GM06990 (cell line): ENCODE results near the gene GRIN2D.
A peak's percentile ranks its signal among the peaks of the same experiment; 100 is the strongest.

Experiments
- DNase-seq: peaks from one replicate; pipeline ENCODE4 v3.0.0-alpha.2; 2011; ENCODE audit not compliant: insufficient read length; ENCODE audit errors: extremely low read depth
- H3K27me3 ChIP-seq: replicated peaks from 2 replicates; pipeline ENCODE4 v1.6.0; 2011; ENCODE audit warnings: low read length; ENCODE audit not compliant: control insufficient read depth, insufficient read depth
- H3K36me3 ChIP-seq: 2 replicates; pipeline ENCODE4 v1.5.1; 2011; ENCODE audit warnings: low read length; ENCODE audit not compliant: control insufficient read depth, insufficient read depth
- H3K4me3 ChIP-seq: replicated peaks from 2 replicates; pipeline ENCODE4 v1.5.1; 2011; ENCODE audit warnings: low read depth, mild to moderate bottlenecking, control low read depth, low read length
- TF ChIP-seq, protein P1 (sequence below): IDR thresholded peaks from 2 replicates; pipeline ENCODE4 v1.5.1; 2011; ENCODE audit warnings: low read length, control low read depth, mild to moderate bottlenecking, inconsistent platforms; ENCODE audit not compliant: insufficient read depth, poor library complexity, severe bottlenecking

The GRIN2D gene

DNA sequence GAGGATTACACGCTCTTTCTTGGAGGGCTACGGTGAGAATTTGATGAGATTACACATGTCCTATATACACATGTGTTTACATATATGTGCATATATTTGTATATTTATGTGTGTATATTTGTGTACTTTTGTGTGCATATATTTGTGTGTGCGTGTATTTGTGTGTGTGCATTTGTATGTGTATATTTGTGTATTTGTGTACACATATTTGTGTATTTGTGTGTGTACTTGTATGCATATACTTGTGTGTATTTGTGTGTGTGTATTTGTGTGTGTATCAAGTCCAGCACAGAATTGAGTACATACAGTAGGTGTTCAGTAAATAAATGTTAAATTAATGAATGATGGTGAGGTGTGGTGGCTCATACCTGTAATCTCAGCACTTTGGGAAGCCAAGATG lies 31.6 kb upstream of the GRIN2D start:
- DNase-seq: no peak
- Histone ChIP-seq H3K36me3 (no peaks in the 10 kb centered on the region), H3K4me3 (no peak overlapping the region), H3K27me3 (no peaks in the 10 kb centered on the region)
- TF ChIP-seq, protein P1, sequence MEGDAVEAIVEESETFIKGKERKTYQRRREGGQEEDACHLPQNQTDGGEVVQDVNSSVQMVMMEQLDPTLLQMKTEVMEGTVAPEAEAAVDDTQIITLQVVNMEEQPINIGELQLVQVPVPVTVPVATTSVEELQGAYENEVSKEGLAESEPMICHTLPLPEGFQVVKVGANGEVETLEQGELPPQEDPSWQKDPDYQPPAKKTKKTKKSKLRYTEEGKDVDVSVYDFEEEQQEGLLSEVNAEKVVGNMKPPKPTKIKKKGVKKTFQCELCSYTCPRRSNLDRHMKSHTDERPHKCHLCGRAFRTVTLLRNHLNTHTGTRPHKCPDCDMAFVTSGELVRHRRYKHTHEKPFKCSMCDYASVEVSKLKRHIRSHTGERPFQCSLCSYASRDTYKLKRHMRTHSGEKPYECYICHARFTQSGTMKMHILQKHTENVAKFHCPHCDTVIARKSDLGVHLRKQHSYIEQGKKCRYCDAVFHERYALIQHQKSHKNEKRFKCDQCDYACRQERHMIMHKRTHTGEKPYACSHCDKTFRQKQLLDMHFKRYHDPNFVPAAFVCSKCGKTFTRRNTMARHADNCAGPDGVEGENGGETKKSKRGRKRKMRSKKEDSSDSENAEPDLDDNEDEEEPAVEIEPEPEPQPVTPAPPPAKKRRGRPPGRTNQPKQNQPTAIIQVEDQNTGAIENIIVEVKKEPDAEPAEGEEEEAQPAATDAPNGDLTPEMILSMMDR: no peak

DNA sequence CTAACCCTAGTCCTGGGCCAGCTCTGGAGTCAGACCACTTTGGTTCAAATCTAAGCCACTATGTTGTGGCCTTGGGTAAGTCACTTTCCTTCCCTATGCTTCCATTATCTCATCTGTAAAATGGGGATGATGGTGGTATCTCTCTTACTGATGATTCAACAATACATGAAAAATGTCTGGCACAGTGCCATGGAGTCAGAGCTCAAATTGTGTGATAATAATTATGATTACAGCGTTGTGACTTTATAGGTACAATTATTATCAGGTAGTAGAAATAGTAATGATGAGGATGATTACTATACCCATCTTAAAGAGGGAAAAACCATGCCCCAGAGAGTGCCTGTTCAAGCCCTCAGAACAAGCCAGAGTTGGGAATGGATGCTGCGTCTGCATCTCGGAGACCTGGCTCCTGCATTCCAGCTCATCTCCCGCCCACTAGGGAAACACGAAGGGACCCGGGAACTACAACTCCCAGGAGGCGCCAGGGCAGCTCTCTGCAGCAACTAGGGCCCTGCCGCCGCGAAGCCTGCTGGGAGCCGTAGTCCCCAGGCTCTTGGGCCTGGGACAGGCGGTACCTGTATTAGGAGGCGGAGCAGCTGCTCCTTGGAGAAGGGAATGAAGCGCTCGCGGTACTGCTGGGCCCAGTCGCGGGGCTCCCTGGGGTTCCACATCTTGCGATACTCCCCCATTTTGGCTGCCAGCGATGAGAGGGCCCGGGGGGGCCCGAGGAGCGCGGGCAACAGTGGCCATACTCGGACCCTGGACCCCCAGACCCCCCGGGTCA lies 30.6 kb upstream of the GRIN2D start:
- peak; percentile 88 for DNase-seq
- no peaks in the 10 kb centered on the region for H3K27me3 ChIP-seq
- TF ChIP-seq, protein P1: no peak
- H3K4me3 ChIP-seq: peak overlapping the region; percentile 70
- no peaks in the 10 kb centered on the region for H3K36me3 ChIP-seq

DNA sequence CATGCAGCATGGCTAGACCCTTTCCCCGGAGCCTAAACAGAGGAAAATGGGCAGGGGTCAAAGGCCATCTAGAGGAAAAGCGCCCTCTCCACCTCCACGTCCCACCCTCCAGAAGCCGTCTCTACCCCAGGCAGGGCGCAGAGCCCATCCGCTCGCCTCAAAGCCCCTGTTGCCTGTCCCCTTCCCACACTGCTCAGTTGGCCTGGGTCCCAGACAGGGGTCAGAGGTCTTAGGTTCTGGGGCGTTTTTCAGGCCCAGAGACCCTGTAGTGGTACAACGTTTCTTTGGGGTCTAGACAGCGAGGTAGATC lies 30.0 kb upstream of the GRIN2D start:
- no peak for DNase-seq
- TF ChIP-seq, protein P1: no peak

DNA sequence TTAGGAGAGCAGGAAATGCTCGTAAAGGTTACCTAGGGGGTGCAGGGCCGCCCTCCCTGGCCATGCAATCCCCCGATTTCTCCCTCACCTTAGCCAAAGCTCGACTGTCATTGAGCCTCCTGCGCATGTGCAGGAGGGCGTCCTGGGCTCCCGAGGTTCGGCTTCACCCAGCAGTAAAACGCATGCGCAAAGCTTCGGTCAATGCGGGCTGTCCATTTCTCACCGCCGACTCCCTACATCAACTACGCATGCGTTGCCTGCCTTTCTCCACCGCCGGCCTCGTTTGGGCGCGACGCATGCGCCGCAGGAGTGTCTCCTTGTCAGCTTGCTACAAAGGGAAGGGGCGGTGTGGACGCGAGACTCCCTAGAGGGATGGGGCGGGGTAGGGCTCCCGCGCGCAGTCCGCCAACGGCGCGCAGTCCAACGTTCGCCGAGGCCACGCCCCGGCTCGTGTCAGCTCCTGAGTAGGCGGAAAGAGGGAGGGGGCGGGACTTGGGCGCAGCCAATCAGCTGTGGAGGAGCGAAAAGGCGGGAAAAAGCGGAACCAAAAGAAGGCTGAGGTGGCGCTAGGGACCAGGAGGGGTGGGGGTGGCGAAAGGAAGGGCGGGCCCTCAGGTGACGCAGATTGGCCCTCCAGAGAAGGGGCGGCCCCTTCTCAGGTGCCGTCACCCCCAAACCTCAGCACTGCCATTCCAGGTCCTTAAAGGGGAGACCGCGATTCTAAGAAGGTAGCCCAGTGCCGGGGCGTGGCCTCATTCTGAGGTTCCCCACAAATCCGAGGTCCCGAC lies 29.5 kb upstream of the GRIN2D start, which contains the start of the genes SYNGR4 and TMEM143:
SYNGR4 (plus strand) TSS at position 558 of the 788 bp plus-strand sequence. CDS start 1,476 bp downstream, outside the sequence.
TMEM143 (minus strand) TSS at position 131 of the 788 bp plus-strand sequence; CDS start at position 111, 20 bp downstream.
- H3K36me3 ChIP-seq: no peaks in the 10 kb centered on the region
- peak; percentile 100 for DNase-seq
- no peaks in the 10 kb centered on the region for H3K27me3 ChIP-seq
- H3K4me3 ChIP-seq: peak within 1 kb of the TSS; percentile 70
- TF ChIP-seq, protein P1: no peak

More for the DNA sequence above, 30.0 kb upstream of the GRIN2D start:
- Histone ChIP-seq H3K4me3 (peak overlapping the region; percentile 70), H3K27me3 (no peaks in the 10 kb centered on the region), H3K36me3 (no peaks in the 10 kb centered on the region)

DNA sequence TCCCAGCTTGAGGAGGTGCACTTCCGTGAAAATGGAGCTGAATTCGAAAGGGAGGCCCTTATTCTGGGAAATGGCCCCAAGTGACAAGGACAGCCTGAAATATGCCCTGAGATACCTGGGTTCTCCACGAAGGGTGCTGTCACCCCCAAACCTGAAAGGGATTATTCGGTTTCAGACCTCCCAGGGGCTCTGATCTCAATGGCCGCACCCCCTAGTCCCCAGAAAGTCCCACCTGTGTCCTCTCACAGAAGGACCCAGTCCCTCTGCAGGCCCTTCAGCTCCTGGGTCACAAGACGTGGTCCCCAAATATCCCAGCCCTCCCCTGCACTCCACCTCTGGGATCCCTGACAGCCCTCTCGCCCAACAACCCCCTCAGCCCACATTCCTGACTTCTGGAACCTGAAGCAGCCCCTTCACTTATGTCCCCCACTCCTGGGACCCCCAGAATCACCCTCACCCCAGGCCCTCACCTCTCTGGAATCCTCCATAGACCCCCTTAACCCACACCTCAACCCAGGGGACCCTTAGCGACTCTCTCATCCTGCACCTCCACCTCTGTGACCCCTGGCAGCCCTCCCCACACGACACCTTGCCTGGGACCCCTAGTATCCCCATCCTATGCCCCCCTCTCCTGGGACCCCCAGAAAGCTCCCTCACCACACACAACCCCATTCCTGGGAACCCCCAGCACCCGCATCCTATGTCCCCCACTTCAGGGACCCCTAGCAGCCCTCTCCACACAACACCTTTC lies 28.7 kb upstream of the GRIN2D start:
- Histone ChIP-seq H3K4me3 (peak overlapping the region; percentile 61), H3K27me3 (no peaks in the 10 kb centered on the region), H3K36me3 (no peaks in the 10 kb centered on the region)
- no peak for DNase-seq
- TF ChIP-seq, protein P1: no peak
